T-helper 2 cell treated with Interferon-gamma antibody and Interleukin-4, amounts not matched to agents 5 μg/mL and 100 μg/mL, for 36 hours (primary cell): ENCODE results near the gene ARMC9.
"Not testable (repeated sequence)": the region's sequence is repeated elsewhere in the genome, so short reads cannot be mapped to it uniquely, and the experiment has no call there.

Experiments used
- DNase-seq: peaks from one replicate; pipeline ENCODE4 v3.0.0; 2021; ENCODE audit warnings: low spot score
- H3K27ac Mint-ChIP-seq: one replicate; pipeline ENCODE4 v1.8.0; 2021; ENCODE audit warnings: mild to moderate bottlenecking, mixed read lengths
- H3K27me3 Mint-ChIP-seq: one replicate; pipeline ENCODE4 v1.8.0; 2021; ENCODE audit warnings: low read depth, mixed read lengths
- H3K36me3 Mint-ChIP-seq: one replicate; pipeline ENCODE4 v1.8.0; 2021; ENCODE audit warnings: low read depth, mixed read lengths
- H3K4me1 Mint-ChIP-seq: one replicate; pipeline ENCODE4 v1.8.0; 2021; ENCODE audit warnings: low read depth, mixed read lengths
- H3K4me3 Mint-ChIP-seq: one replicate; pipeline ENCODE4 v1.8.0; 2022; ENCODE audit warnings: mild to moderate bottlenecking, moderate library complexity, mixed read lengths
- H3K9me3 Mint-ChIP-seq: one replicate; pipeline ENCODE4 v1.8.0; 2021; ENCODE audit warnings: mixed read lengths

ARMC9 gene

DNA sequence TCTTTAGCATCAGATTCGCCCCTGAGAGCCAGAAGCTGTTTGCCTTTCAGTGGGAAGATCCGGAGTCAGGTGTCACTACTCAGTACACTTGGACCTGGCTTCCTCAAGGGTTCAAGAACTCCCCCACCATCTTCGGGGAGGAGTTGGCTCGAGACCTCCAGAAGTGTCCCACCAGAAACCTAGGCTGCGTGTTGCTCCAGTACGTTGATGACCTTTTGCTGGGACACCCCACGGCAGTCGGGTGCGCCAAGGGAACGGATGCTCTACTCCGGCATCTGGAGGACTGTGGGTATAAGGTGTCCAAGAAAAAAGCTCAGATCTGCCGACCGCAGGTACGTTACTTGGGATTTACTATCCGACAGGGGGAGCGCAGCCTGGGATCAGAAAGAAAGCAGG, 205.8 kb downstream of the ARMC9 start:
- not testable (repeated sequence) for H3K27ac Mint-ChIP-seq, H3K9me3 Mint-ChIP-seq, H3K36me3 Mint-ChIP-seq, H3K27me3 Mint-ChIP-seq, H3K4me3 Mint-ChIP-seq, DNase-seq
- H3K4me1 Mint-ChIP-seq = peaks cover 17% of the 10 kb centered on the region

GRCh38 chr2:231405601-231406367, 207.4 kb downstream of the ARMC9 start:
- not testable (repeated sequence) for H3K27ac Mint-ChIP-seq, H3K9me3 Mint-ChIP-seq, H3K27me3 Mint-ChIP-seq

DNA sequence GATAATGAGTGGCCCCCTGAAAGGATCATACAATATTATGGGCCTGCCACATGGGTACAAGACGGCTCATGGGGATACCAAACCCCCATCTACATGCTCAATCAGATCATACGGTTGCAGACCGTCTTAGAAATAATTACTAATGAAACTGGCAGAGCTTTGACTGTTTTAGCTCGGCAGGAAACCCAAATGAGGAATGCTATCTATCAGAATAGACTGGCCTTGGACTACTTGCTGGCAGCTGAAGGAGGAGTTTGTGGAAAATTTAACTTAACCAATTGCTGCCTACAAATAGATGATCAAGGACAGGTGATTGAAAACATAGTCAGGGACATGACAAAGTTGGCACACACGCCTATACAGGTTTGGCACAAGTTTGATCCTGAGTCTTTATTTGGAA, 209.3 kb downstream of the ARMC9 start:
- H3K36me3 Mint-ChIP-seq = not testable (repeated sequence)
- peaks cover 12% of the 10 kb centered on the region for H3K9me3 Mint-ChIP-seq

More at GRCh38 chr2:231405601-231406367, 207.4 kb downstream of the ARMC9 start:
- peaks cover 17% of the 10 kb centered on the region for H3K4me1 Mint-ChIP-seq
- not testable (repeated sequence) for H3K36me3 Mint-ChIP-seq, H3K4me3 Mint-ChIP-seq, DNase-seq

GRCh38 chr2:231408304-231408703, 209.9 kb downstream of the ARMC9 start:
- not testable (repeated sequence) for H3K27ac Mint-ChIP-seq, H3K36me3 Mint-ChIP-seq

More for the DNA sequence above, 209.3 kb downstream of the ARMC9 start:
- H3K4me1 Mint-ChIP-seq = peaks cover 17% of the 10 kb centered on the region
- not testable (repeated sequence) for H3K4me3 Mint-ChIP-seq, H3K27ac Mint-ChIP-seq, DNase-seq
- peaks cover 21% of the 10 kb centered on the region for H3K27me3 Mint-ChIP-seq

GRCh38 chr2:231409776-231410175, 211.3 kb downstream of the ARMC9 start:
- Mint-ChIP-seq H3K36me3 (peaks cover 2% of the 10 kb centered on the region), H3K9me3 (peaks cover 12% of the 10 kb centered on the region), H3K4me3 (no peak overlapping the region), H3K4me1 (peaks cover 17% of the 10 kb centered on the region), H3K27me3 (peaks cover 31% of the 10 kb centered on the region), H3K27ac (no peak overlapping the region)
- DNase-seq = no peak

More at GRCh38 chr2:231408304-231408703, 209.9 kb downstream of the ARMC9 start:
- peaks cover 12% of the 10 kb centered on the region for H3K9me3 Mint-ChIP-seq
- peaks cover 25% of the 10 kb centered on the region for H3K27me3 Mint-ChIP-seq
- DNase-seq, H3K4me3 Mint-ChIP-seq: not testable (repeated sequence)
- peaks cover 17% of the 10 kb centered on the region for H3K4me1 Mint-ChIP-seq

- peaks cover 16% of the 10 kb centered on the region for H3K4me1 Mint-ChIP-seq
- H3K27me3 Mint-ChIP-seq = peaks cover 37% of the 10 kb centered on the region
- H3K4me3 Mint-ChIP-seq = no peak overlapping the region
- no peak for DNase-seq
- peaks cover 2% of the 10 kb centered on the region for H3K36me3 Mint-ChIP-seq
- H3K27ac Mint-ChIP-seq = no peak overlapping the region
- H3K9me3 Mint-ChIP-seq = peaks cover 12% of the 10 kb centered on the region
Observed at GRCh38 chr2:231410293-231411004, 212.0 kb downstream of the ARMC9 start.

DNA sequence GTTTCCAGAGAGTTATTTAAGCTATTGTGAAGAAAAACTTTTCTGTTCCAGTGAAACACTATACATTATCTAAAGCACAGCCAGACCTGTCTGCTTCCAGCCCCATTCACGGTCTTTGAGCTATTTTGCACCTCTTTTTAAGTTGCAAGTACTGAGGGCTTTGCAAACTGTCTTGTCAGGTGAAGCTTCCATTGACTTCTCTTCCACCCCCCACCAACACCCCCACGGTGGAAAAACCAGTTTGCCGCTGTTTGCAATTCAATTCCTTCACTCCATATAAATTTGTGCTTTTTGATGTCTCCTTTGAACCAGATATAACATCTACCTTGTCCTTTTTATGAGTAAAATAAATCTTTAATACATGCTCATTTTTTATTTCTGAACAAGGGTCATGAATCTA, 212.8 kb downstream of the ARMC9 start:
- Mint-ChIP-seq H3K4me1 (peaks cover 11% of the 10 kb centered on the region), H3K27ac (no peak overlapping the region), H3K4me3 (peak overlapping the region; percentile 24), H3K27me3 (peaks cover 38% of the 10 kb centered on the region), H3K9me3 (peaks cover 12% of the 10 kb centered on the region), H3K36me3 (peaks cover 2% of the 10 kb centered on the region)
- no peak for DNase-seq

- Mint-ChIP-seq H3K27ac (no peak overlapping the region), H3K36me3 (peaks cover 2% of the 10 kb centered on the region), H3K4me1 (peaks cover 3% of the 10 kb centered on the region), H3K4me3 (peak overlapping the region; percentile 50), H3K9me3 (peaks cover 12% of the 10 kb centered on the region), H3K27me3 (peaks cover 38% of the 10 kb centered on the region)
- DNase-seq = peak; percentile 49
Observed at GRCh38 chr2:231411831-231412617, 213.6 kb downstream of the ARMC9 start.

DNA sequence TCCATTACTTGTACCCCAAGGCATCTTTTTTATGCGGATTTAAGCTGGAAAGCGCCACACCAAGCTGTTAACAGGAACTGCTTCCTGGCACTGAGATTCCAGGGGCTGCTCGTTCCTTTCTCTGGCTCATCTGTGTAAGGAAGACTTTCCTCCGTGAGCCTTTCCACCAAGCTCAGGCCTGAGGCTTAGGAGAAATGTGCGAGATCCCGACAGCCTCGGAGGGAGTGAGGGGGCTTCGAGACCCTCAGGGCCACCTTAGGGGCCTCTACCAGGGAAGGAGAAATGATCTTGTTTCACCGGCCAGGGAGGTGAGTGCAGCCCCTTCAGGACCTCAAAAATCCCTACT, 214.2 kb downstream of the ARMC9 start:
- H3K9me3 Mint-ChIP-seq = peaks cover 12% of the 10 kb centered on the region
- peaks cover 2% of the 10 kb centered on the region for H3K36me3 Mint-ChIP-seq
- no peak for DNase-seq
- peaks cover 38% of the 10 kb centered on the region for H3K27me3 Mint-ChIP-seq
- H3K4me1 Mint-ChIP-seq = peaks cover 2% of the 10 kb centered on the region
- peak overlapping the region; percentile 50 for H3K4me3 Mint-ChIP-seq
- no peak overlapping the region for H3K27ac Mint-ChIP-seq

DNA sequence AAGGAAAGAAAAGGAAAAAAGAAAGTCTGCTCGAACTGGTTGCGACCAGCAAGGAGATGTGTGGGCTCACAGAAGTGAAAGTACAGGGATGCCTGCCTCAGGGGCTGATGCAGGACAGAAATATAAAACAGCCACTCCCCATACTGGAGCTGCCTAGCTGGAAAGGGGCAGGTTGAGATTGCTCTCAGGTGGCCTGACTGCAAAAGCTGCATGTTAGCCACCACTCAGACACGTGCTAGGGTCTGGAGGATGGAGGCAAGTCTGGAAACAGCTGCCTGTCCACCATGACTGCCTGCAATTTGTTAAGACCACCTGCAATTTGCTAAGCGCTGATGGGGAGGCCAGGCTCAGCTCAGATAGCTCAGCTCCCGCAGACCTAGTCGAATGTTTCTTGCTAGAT, 215.0 kb downstream of the ARMC9 start:
- Mint-ChIP-seq H3K9me3 (peaks cover 12% of the 10 kb centered on the region), H3K36me3 (peaks cover 2% of the 10 kb centered on the region), H3K27me3 (peaks cover 38% of the 10 kb centered on the region), H3K4me3 (no peak overlapping the region), H3K27ac (no peak overlapping the region), H3K4me1 (peaks cover 2% of the 10 kb centered on the region)
- DNase-seq = no peak

DNA sequence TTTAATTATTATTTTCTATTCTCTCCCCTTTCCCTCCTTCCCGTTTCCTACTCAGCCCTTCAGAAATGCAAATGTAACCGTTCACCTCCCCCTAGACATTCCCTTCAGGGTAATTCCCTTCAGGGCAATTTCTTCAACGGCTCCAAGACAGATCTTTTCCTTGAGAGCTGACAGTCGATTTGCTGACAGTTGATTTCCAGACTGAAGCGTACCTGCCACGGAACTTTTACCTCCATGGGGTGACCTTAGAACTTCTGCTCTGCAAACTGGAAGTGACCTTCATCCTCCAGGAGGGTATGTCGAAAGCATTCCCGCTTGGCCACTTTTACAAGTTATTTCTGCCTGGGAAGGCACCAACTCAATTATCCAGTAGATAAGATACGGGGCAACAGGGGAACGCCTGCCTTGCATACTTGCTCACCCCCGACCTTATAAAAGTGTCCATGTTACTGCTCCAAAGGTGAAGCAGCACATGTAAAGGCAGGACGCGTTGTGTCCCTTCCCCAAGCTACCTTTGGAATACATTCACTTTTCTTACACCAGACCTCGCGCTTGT, 215.6 kb downstream of the ARMC9 start:
- Mint-ChIP-seq H3K36me3 (peaks cover 2% of the 10 kb centered on the region), H3K27ac (no peak overlapping the region), H3K4me1 (peaks cover 2% of the 10 kb centered on the region), H3K9me3 (peaks cover 12% of the 10 kb centered on the region), H3K4me3 (no peak overlapping the region), H3K27me3 (peaks cover 38% of the 10 kb centered on the region)
- no peak for DNase-seq

- Mint-ChIP-seq H3K4me1 (peaks cover 2% of the 10 kb centered on the region), H3K4me3 (no peak overlapping the region), H3K27me3 (peaks cover 38% of the 10 kb centered on the region), H3K27ac (no peak overlapping the region), H3K9me3 (peaks cover 12% of the 10 kb centered on the region), H3K36me3 (peaks cover 2% of the 10 kb centered on the region)
- DNase-seq = no peak
Observed at GRCh38 chr2:231415029-231415428, 216.6 kb downstream of the ARMC9 start.

DNA sequence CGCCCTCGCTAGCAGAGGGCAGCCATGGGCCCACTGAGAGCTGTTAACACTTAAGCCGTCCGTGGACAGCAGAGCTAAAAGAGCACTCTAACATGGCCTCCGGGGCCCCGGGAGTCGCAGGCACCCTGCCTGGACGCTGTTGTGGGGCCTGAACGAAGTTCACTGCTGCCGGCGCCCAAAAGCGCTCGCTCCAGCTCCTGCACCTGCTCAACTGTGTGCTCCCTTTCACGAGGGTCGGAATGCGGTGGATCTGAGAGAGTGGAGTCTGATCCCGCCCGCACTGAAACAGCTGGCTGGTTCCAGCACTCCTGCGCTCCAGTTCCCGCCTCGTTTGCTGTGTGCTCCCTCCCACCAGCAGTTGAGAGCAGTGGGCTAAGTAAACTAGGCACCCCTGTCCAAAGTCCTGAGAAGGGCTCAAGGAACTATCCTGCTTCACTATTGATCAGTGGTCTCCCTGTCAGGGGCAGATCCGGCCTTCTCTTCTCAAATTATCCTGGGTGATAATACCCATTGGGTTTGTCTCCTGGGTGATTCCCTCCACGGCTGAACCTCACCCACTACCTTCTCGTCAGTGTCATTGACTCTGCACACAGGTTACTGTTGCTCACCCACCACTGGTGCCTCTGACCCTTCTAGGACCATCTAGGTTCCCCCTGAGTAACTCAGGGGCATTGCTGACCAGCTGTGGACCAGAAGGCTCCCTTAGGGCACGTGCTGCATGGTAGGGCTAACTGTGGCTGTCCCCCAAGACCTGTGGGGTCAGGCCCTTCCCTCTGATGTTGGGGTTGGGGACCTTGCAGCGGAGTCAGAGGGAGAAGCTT, 220.6 kb downstream of the ARMC9 start:
- H3K4me1 Mint-ChIP-seq = peaks cover 2% of the 10 kb centered on the region

More for the DNA sequence above, 220.6 kb downstream of the ARMC9 start:
- no peaks in the 10 kb centered on the region for H3K36me3 Mint-ChIP-seq
- H3K27me3 Mint-ChIP-seq = peaks cover 16% of the 10 kb centered on the region
- H3K9me3 Mint-ChIP-seq = no peaks in the 10 kb centered on the region
- no peak for DNase-seq
- no peak overlapping the region for H3K4me3 Mint-ChIP-seq
- H3K27ac Mint-ChIP-seq = no peak overlapping the region
